Skin epidermis (tissue), 12 donors: ENCODE data around the gene LYPD6.

Experiments used
- H3K27ac ChIP-seq, 21 experiments: fragments of 200-600 bp; sonication (generic) in 11 of 21; one replicate each; pipeline ENCODE4 v1.5.0; 2020; ENCODE audit warnings: mild to moderate bottlenecking in 3 of 21, inconsistent platforms in 2 of 21, moderate library complexity in 2 of 21
- H3K4me3 ChIP-seq, 7 experiments: fragments of 200-600 bp; sonication (generic) in 2 of 7; one replicate each; pipeline ENCODE4 v1.5.0; 2020; ENCODE audit warnings: inconsistent platforms in 2 of 7, mild to moderate bottlenecking in 2 of 7, moderate library complexity in 1 of 7

LYPD6 gene

GRCh38 chr2:149442346-149442745 lies 112.0 kb downstream of the LYPD6 start:
- Histone ChIP-seq H3K27ac (no peak overlapping the region), H3K4me3 (no peak overlapping the region)

- H3K4me3 ChIP-seq: no peak overlapping the region
- H3K27ac ChIP-seq: no peak overlapping the region
Observed at GRCh38 chr2:149443150-149443549, 112.8 kb downstream of the LYPD6 start.

- Histone ChIP-seq H3K4me3 (no peak overlapping the region), H3K27ac (no peak overlapping the region)
Observed at GRCh38 chr2:149446748-149447147, 116.4 kb downstream of the LYPD6 start.

DNA sequence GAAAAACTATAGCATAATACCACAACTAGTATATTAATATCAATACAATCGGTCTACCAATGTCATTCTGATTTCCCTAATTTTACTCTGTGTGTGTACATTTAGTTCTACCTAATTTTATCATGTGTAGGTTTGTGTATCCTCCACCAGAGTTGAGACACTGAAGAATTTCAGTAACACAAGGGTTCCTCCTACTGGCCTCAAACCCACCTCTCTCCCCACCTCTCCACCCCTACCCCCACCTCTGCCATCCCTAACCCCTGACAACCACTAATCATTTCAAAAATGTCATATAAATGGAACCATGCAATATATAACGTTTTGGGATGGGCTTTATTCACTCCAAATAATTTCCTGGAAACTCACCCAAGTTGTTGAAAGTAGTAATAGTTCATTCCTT lies 117.9 kb downstream of the LYPD6 start:
- no peak overlapping the region for H3K4me3 ChIP-seq

DNA sequence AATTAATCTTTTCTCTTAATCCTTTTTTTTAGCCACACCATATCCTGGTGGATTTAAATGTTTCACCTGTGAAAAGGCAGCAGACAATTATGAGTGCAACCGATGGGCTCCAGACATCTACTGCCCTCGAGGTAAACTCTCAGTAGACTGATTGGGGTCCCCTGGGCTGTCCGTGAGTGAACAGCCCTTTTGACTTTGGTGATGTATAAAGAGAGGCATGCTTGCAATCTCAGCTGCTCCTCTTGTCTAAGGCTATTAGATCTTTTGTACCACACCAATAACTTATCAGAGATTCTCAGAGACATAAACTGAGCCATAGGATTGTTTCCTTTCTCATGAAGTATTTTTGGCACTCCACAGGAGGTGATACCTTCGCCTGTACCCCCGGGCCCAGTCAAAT lies 118.6 kb downstream of the LYPD6 start:
- Histone ChIP-seq H3K4me3 (no peak overlapping the region), H3K27ac (no peak overlapping the region)

More for the DNA sequence above, 117.9 kb downstream of the LYPD6 start:
- H3K27ac ChIP-seq: no peak overlapping the region

DNA sequence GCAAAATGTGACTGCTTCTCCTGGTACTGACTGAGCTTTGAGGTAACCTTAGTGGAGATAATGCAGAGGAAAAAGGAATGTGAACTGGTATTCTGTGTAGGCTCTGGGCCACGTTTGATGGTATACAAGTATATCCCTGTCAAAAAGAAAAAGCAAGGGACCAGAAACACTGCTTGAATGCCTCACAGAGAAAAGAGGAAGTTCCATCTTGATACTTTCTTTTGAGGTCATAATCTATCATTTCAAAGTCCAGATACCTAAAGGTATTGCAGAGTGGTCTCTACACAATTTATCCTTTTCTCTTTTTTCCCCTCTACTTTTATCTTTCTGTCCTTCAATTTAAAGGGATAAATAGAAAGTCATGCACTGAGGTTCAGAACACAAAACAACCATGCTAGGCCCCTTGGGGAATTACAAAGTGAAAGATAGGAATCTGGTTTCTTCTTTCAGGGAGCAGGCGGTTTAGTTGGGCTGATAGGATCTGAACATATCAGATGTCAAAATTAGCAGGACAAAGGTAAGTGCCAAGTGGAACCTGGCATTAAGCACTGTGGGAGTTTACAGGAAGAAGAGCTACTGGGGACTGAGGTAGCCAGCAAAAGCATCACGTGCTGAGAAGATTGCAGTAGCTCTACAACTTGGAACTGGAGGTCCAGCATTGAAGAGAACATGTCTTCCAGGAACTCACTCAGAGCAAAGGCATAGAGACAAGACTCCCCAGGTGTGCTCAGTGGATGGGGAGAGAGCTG lies 121.2 kb downstream of the LYPD6 start:
- Histone ChIP-seq H3K4me3 (no peak overlapping the region), H3K27ac (no peak overlapping the region)

GRCh38 chr2:149456285-149456684 lies 125.9 kb downstream of the LYPD6 start:
- no peak overlapping the region for H3K27ac ChIP-seq
- no peak overlapping the region for H3K4me3 ChIP-seq

DNA sequence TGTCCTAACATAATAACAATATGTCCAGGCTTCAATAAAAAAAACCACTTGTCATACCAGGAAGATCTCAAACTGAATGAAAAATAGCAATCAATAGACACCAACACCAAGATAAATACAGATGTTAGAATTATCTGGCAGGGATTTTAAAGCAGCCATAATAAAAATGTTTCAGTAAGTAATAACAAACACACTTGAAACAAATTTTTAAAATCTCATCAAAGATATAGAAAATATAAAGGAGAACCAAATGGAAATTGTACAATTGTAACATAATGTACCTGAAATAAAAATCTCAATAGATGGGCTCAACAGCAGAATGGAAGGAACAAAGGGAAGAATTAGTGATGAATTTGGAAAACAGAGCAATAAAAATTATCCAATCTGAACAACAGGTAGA lies 128.1 kb downstream of the LYPD6 start:
- Histone ChIP-seq H3K4me3 (no peak overlapping the region), H3K27ac (no peak overlapping the region)

DNA sequence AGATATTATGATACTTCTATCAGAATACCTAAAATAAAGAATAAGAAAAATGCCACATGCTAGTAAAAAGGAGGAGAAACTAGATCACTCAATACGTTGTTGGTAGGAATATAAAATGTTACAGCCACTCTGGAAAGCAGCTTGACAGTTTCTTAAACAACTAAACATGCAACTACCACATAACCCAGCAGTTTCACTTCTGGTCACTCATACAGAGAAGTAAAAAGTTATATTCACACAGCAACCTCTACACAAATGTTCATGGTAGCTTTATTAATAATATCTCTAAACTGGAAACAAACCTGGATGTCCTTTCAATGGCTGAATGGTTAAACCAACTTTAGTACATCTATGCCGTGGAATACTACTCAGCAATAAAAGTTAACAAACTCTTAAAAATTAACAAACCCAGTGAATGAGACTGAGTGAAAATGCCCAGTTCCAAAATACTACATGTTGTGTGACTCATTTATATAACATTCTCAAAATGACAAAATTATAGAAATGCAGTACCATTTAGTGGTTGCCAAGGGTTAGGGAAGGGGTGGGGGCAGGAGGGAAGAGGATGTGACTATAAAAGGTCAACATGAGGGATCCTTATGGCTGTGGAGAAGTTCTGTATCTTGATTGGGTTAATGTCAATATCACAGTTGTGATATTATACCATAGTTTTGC lies 133.1 kb downstream of the LYPD6 start:
- Histone ChIP-seq H3K4me3 (no peak overlapping the region), H3K27ac (no peak overlapping the region)

DNA sequence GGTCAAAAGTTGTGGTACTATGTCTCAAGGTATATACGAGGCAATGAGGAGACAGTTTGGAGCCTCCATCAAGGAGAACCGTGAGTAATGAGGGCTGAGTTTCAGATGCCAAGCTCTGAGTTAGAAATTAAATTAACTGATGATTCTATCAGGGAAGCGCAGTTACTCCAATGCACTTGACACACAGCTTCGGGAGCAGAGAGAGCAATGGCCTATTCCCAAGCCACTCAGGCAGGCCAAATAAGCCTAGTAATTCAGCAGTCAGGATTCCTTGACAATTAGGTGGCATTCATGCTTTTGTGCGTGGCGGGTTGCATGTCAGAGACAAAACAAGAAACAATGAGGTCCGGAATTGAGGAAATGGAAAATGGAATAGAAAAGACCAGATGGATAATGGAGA lies 134.0 kb downstream of the LYPD6 start:
- H3K4me3 ChIP-seq: no peak overlapping the region
- H3K27ac ChIP-seq: no peak overlapping the region

GRCh38 chr2:149465873-149466272 lies 135.5 kb downstream of the LYPD6 start:
- Histone ChIP-seq H3K4me3 (no peak overlapping the region), H3K27ac (no peak overlapping the region)

DNA sequence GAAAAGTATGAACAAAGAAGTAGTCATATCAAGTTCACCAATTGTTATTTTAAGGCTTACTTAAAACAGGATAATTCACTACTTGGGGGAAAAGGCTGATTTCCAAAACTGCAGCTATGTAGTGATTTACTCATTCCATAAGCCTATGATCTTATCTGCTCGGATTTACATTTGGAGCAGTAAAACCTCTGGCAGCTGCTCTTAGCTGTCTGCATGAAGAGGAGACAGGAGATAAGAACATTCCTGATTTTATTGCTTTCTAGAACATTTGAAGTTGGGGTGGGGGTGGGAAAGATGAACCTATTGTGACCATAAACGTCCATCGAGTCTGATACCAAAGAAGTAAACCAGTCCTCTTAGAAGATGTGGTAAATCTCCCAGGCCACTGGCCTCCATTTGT lies 136.2 kb downstream of the LYPD6 start:
- Histone ChIP-seq H3K4me3 (no peak overlapping the region), H3K27ac (no peak overlapping the region)

GRCh38 chr2:149467436-149467835 lies 137.0 kb downstream of the LYPD6 start:
- Histone ChIP-seq H3K27ac (no peak overlapping the region), H3K4me3 (no peak overlapping the region)

- Histone ChIP-seq H3K27ac (no peak overlapping the region), H3K4me3 (no peak overlapping the region)
Observed at GRCh38 chr2:149468636-149469035, 138.2 kb downstream of the LYPD6 start.

DNA sequence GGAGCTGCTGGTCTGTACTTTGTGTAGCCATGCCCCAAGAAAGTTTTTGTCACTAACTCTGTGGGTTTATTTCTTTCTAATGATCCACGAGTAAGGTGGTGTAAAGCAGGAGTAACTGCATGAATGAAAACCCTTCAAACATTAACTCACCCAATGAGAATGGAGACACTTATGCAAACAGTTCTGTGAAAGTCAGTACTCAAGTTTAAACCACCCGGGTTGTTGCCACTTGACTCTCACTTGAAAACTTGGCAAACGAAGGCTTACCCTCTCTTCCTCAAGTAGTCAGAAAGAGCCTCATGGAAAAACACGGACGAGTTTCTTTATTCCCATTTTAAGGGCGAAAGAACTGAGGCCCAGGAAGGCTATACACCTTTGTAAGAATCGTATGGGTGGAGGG lies 139.7 kb downstream of the LYPD6 start:
- no peak overlapping the region for H3K4me3 ChIP-seq
- no peak overlapping the region for H3K27ac ChIP-seq

DNA sequence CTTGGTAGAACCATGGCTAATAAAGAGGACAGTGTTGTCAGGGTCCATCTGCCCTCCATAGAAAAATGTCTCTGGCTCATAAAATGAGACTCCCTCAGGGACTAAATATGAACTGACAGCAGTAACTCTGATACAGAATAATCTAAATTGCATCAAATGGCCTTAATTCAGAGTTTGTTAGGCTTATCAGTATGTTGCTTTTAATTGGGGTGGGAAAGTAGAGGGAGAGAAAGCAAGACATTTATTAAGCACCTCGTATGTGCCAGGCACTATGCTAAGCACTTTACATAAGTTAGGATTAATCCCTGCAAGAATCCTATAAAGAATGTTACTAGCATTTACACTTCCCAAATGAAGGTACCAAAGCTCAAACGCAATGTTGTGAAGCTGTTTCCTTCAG lies 142.0 kb downstream of the LYPD6 start:
- no peak overlapping the region for H3K27ac ChIP-seq

DNA sequence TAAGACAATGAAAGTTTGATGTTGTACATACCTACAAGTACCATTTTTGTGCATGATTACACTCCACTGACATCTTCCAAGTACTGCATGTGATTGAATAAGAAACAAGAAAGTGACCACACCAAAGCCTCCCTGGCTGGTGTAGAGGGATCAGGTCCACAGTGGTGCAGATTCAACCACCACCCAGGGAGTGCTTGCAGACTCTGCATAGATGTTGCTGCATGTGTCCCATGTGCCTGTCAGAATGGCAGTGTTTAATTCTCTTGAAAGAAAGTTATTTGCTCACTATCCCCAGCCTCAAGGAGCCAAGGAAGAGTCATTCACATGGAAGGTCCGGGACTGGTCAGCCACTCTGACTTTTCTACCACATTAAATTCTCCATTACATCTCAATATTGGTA lies 142.7 kb downstream of the LYPD6 start:
- no peak overlapping the region for H3K27ac ChIP-seq

More for the DNA sequence above, 142.0 kb downstream of the LYPD6 start:
- H3K4me3 ChIP-seq: no peak overlapping the region

DNA sequence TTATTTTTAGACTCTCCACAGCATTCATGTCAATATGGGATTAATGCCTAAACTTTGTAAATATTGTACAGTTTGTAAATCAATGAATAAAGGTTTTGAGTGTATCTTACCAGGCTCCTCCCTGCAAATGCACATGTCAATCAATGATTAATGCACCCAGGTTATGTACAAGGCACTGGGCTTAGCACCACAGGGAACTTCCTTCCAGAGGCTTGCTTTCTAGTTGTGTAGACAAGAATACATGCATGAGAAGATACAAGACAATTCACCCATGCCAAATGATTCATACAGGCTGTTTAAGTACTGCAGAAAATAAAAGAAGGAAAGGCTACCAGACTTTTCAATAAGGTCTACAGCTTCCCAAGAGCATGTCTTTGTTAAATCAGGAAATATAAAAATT lies 143.1 kb downstream of the LYPD6 start:
- Histone ChIP-seq H3K4me3 (no peak overlapping the region), H3K27ac (no peak overlapping the region)

More for the DNA sequence above, 142.7 kb downstream of the LYPD6 start:
- no peak overlapping the region for H3K4me3 ChIP-seq

DNA sequence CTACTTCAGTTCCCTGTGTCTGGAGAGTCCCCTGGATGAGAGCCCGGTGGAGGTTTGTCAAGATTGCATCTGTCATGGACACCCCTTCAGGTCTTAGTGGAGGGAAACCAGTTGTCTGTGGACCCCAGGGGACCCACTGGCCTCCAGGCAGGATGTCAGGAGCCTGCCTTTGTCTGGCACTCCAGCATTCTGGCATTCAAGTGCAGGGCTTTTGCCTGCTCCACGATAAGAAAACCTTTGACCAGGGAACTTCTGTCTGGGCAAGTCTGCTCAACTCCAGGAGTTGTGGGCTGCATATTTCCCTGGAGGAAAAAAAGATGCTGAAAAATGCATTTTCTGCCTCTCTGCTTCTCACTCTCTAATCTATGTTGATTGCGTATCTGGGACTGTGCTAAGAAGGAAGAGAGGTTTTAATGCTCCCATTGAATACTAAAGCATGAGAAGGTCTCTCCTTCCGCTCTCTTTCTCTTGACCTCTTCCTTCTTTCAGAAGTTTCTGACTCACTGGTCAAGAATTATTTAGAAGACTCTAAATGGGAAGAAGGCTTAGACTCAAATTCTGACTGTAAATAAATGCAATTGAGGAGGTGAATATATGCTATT lies 152.7 kb downstream of the LYPD6 start:
- Histone ChIP-seq H3K4me3 (no peak overlapping the region), H3K27ac (no peak overlapping the region)

DNA sequence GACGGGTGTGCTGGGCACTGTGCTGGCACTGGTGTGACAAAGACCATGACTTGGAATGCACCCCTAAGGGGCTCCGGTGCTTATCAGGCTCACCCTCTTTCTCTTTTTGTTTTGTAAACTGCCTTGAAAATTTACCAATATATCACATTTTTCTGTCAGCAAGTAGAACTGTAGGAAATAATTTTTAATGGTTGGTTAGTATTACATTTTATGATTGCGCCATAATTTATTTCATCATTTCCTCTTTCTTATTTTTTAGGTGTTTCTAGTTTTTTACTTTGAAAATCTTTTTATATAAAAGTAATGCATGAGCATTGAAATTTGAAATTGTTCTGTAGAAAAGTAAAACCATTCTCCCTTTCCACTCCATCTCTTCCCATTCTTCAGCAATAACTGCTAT lies 156.3 kb downstream of the LYPD6 start:
- Histone ChIP-seq H3K27ac (no peak overlapping the region), H3K4me3 (no peak overlapping the region)

DNA sequence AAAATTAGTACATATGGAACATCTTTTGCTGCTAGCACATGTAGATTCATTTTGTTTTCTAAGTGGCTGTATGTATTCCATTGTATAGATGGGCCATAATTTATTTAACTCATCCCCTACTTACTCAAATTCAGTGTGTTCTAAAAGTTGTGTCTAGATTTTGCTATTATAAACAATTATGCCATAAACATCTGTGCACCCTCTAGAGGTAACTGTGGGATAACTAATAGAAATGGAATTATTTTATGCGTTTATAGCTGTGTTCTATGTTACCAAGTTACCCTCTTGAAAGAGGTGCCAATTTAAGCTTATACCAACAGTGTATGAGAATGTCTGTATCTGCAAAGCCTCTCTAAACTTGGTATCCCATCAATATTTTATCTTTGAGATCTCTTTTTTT lies 156.8 kb downstream of the LYPD6 start:
- Histone ChIP-seq H3K4me3 (no peak overlapping the region), H3K27ac (no peak overlapping the region)
